ENCODE measurements around the gene PHF13.

PHF13 gene

DNA sequence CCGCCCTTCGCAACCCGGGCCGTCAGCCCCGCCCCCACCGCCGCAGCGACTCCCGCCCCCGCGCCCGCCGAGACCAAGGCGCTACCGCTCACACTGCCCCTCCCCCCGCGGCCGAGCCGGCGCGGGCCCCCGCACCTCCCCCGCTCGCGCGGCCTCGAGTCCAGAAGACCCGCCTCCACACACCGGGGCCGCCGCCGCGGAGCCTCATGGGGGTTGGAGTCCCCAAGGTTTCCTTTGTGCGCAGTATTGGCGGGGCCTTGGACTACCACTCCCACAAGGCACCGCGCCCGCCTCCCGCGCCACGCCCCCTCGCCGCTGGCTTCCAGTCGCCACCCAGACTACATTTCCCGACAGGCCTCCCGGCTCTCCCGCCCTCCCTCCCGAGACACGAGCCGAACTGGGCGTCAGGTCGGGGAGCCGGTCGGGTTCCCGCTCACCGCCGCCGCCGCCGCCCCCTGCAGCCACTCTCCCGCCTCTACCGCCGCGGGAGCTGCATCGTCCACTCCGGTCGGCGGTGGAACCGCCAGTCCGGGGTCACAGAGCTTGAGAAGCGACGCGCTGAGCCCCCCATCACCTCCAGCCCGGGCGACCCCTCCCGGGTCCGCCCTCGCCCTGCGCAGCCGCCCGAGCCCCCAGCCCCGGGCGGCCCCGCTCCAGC, at the start of gene PHF13:
Gene PHF13, plus strand, starts transcription at position 371 of the 658 bp plus-strand sequence. CDS start 336 bp downstream, outside the sequence.
- peak; percentile 100 for DNase-seq

- DNase-seq = no peak
Observed at GRCh38 chr1:6569033-6569432, 44.5 kb upstream of the PHF13 start.

DNA sequence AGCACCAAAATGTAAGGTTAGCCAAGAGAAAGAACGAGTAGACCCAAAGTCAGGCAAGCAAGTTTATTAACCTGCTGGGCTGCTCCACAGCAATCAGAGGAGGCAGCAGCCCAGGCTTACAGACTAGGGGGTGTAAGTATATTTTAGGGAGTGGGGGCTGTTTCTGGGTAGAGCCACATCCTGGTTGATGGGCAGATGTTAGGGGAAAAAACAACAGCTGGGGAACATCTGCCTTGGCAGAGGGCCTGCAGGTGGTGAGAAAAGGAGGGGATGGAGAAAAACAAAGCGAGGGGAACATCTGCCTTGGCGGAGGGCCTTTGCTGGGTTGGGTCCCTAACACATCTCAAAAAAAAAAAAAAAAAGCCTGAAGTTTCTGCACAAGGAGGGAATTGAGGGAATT, 43.4 kb upstream of the PHF13 start:
- DNase-seq = no peak

GRCh38 chr1:6570987-6571386, 42.5 kb upstream of the PHF13 start:
- DNase-seq = no peak

DNA sequence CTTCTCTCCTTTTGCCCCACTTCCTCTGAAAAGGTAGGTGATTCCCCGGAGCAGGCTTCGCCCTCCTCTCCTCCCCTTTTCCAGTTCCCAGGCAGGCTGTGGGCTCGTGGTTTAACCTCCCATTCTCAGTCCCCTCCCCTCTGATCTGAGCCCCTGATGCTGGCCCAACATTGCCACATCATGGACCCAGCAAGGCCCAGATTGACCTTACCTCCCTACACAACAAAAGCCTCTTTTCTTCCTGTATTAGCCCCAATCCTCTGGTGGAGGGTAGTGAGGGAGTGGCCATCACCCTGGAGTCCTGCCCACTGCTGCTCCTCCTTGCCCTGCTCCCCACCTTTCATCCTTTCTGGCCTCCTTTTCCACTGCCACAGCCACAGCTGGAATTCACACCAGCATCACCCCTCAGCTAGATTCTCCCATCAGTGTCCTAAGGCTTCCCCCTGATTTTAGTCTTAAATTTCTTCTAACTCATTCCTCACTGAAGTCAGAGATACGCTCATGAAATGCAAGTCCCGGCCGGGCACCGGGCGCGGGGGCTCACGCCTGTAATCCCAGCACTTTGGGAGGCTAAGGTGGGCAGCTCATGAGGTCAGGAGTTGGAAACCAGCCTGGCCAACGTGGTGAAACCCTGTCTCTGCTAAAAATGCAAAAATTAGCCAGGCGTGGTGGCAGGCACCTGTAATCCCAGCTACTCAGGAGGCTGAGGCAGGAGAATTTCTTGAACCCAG, 40.7 kb upstream of the PHF13 start:
- DNase-seq = no peak

DNA sequence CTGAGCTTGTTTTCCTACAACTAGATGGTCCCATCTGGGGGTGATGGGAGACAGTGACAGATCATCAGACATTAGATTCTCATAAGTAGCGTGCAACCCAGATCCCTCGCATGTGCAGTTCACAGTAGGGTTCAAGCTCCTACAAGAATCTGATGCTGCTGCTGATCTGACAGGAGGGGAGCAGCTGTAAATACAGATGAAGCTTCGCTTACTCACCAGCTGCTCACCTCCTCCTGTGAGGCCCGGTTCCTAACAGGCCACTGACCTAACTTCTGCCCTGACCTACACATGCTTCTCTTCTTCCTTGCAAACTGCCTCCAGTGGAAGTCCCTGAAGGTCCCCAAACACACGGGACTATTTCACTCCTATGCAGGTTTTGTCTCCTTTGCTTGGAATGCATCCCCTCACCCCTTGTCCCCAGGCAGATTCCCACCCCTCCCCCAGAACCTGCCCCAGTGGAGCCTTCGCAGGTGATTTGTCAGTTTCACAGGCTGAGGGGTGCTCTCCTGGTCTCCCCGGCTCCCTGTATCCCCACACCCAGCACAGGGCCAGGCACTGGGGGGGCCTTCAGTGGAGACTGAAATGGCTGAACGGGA, 39.4 kb upstream of the PHF13 start:
- DNase-seq = no peak

GRCh38 chr1:6574818-6575217, 38.7 kb upstream of the PHF13 start:
- no peak for DNase-seq

GRCh38 chr1:6577831-6578525, 35.6 kb upstream of the PHF13 start:
- DNase-seq = no peak

GRCh38 chr1:6578624-6579373, 34.7 kb upstream of the PHF13 start:
- DNase-seq = no peak

- peak; percentile 99 for DNase-seq
Observed at GRCh38 chr1:6579374-6580118, 34.0 kb upstream of the PHF13 start, which contains the start of gene ZBTB48. Gene ZBTB48 (plus strand): TSS chr1:6579994. CDS start chr1:6580610, 616 bp downstream.

GRCh38 chr1:6580119-6580592, 33.4 kb upstream of the PHF13 start:
- DNase-seq = no peak

GRCh38 chr1:6580593-6581409, 32.7 kb upstream of the PHF13 start:
- no peak for DNase-seq

- DNase-seq = no peak
Observed at GRCh38 chr1:6581561-6582305, 31.8 kb upstream of the PHF13 start.

DNA sequence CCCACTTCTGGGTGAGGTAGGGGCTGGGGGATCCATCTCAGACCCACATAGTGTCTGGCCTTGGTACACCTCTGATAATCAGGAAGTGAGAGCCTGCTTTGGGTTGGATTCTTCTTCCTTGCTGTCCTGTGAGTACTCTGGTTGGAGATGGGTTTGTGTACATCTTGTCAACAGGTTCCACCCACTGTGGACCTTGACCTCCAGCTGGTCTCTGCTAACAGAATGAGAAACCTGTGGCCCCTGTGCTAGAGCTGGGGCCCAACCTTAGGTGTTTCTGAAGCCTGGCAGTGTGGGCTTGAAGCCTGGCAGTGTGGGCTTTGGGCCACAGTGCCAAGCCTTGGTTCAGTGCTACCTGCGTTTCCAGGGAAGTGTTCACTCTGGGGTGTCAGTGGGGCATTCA, 31.2 kb upstream of the PHF13 start:
- no peak for DNase-seq

GRCh38 chr1:6584126-6585080, 29.1 kb upstream of the PHF13 start:
- DNase-seq = no peak

- DNase-seq = no peak
Observed at GRCh38 chr1:6585081-6585722, 28.3 kb upstream of the PHF13 start.

GRCh38 chr1:6585841-6586240, 27.7 kb upstream of the PHF13 start:
- no peak for DNase-seq

DNA sequence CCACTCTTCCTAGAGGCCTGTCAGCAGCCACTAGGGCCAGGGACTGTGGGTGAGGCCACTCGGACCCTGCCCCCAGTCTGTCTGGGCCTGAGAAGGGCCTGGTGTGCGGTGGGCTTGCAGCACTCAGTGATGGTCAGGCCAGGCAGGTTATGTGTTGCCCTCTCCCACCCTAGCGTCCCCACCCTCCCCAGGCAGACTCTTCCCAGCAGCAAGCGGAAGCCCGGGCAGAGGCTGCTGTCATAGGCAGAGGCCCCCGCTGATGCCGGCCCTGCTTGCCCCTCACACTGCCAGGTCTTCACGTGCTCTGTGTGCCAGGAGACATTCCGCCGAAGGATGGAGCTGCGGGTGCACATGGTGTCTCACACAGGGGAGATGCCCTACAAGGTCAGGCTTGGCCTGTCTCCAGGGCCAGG, 27.1 kb upstream of the PHF13 start:
- no peak for DNase-seq

All from stimulated activated CD4-positive, alpha-beta T cell treated with anti-CD3 and anti-CD28 coated beads, Interleukin-15, amount 100 ng/mL, for 24 hours (primary cell).